IMR-90 (cell line): ENCODE results near the gene SLC35C1.

ENCODE experiments used
- CTCF ChIP-seq: conservative IDR thresholded peaks from 2 replicates; pipeline ENCODE4 v1.5.1; 2012; ENCODE audit warnings: mild to moderate bottlenecking, low read depth, low read length, improper control_type of control experiment
- ELK1 ChIP-seq: fragments of 150-350 bp; IDR thresholded peaks from 2 replicates; pipeline ENCODE4 v1.6.1; 2016; ENCODE audit warnings: low read depth, mild to moderate bottlenecking, low read length, moderate library complexity, borderline replicate concordance
- FOS ChIP-seq: fragments of 150-350 bp; IDR thresholded peaks from 2 replicates; pipeline ENCODE4 v1.6.1; 2016; ENCODE audit warnings: low read depth, low read length
- MAFK ChIP-seq: IDR thresholded peaks from 2 replicates; pipeline ENCODE4 v1.6.1; 2012; ENCODE audit warnings: low read depth, low read length, improper control_type of control experiment
- MAZ ChIP-seq: IDR thresholded peaks from 2 replicates; pipeline ENCODE4 v1.6.1; 2012; ENCODE audit warnings: low read depth, mild to moderate bottlenecking, low read length, improper control_type of control experiment, moderate library complexity, borderline replicate concordance
- POLR2A ChIP-seq: IDR thresholded peaks from 2 replicates; pipeline ENCODE4 v1.6.1; 2012; ENCODE audit warnings: mild to moderate bottlenecking, low read depth, low read length
- RFX5 ChIP-seq: IDR thresholded peaks from 2 replicates; pipeline ENCODE4 v1.8.0; 2012; ENCODE audit warnings: low read depth, mild to moderate bottlenecking, low read length, moderate library complexity
- SMC3 ChIP-seq: fragments of 150-350 bp; IDR thresholded peaks from 2 replicates; pipeline ENCODE4 v1.6.1; 2016; ENCODE audit warnings: low read depth, mild to moderate bottlenecking, antibody characterized with exemption, low read length, moderate library complexity
- USF2 ChIP-seq: fragments of 150-350 bp; IDR thresholded peaks from 2 replicates; pipeline ENCODE4 v1.6.1; 2017; ENCODE audit warnings: mild to moderate bottlenecking, antibody characterized with exemption, low read length, low read depth

GRCh38 chr11:45755281-45755859 is 49.6 kb upstream of the SLC35C1 start:
- TF ChIP-seq CTCF (no peak), ELK1 (no peak), MAFK (no peak), MAZ (no peak), SMC3 (no peak), USF2 (no peak), FOS (no peak), POLR2A (no peak), RFX5 (no peak)
